ENCODE measurements around the gene LLGL2. TPM values are rescaled to one million over a fixed set of nuclear protein-coding genes. Genes with fewer than 3 reads are reported as not detected.

The LLGL2 gene
- total RNA-seq, 1 donor from 2014 or later, result 44.9 TPM

DNA sequence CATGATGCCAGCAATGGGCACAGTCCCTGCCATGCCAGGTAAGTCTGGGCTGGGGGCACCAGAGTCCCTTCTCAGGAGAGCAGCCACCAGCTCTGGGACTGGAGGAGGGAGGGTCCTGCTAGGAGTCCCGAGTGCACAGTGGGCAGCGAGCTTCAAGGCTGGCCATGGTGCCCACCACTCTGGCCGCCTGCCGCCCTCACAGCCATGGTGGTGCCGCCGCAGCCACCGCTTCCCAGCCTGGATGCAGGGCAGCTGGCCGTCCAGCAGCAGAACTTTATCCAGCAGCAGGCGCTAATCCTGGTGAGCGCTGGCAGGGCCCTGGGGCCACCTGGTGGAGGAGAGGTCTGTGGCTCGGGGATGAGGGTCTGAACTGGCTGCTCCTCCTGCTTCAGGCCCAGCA lies 89.8 kb downstream of the LLGL2 start:
- no peaks in the 10 kb centered on the region for H3K4me1 ChIP-seq
- no peaks in the 10 kb centered on the region for H3K9me3 ChIP-seq
- TF ChIP-seq, protein P1, sequence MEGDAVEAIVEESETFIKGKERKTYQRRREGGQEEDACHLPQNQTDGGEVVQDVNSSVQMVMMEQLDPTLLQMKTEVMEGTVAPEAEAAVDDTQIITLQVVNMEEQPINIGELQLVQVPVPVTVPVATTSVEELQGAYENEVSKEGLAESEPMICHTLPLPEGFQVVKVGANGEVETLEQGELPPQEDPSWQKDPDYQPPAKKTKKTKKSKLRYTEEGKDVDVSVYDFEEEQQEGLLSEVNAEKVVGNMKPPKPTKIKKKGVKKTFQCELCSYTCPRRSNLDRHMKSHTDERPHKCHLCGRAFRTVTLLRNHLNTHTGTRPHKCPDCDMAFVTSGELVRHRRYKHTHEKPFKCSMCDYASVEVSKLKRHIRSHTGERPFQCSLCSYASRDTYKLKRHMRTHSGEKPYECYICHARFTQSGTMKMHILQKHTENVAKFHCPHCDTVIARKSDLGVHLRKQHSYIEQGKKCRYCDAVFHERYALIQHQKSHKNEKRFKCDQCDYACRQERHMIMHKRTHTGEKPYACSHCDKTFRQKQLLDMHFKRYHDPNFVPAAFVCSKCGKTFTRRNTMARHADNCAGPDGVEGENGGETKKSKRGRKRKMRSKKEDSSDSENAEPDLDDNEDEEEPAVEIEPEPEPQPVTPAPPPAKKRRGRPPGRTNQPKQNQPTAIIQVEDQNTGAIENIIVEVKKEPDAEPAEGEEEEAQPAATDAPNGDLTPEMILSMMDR (IDR thresholded peaks at IDR 0.05), result no peak
- TF ChIP-seq POLR2A (IDR thresholded peaks at IDR 0.05) (no peak), POLR2AphosphoS5 (IDR thresholded peaks at IDR 0.05; ENCODE audit: insufficient read depth in 1 of 2, low read depth in 1 of 2) (no peak)
- no peak for DNase-seq (ENCODE audit: extremely low spot score in 2 of 2)
- intact Hi-C loops (cut with DNase I), result no loop called here
- H3K36me3 ChIP-seq, result peaks cover 0 to 59% of the 10 kb centered on the region in 2 donors
- H3K27ac ChIP-seq, result no peak overlapping the region
- H3K27me3 ChIP-seq, result no peaks in the 10 kb centered on the region
- no peak overlapping the region for H3K4me3 ChIP-seq

DNA sequence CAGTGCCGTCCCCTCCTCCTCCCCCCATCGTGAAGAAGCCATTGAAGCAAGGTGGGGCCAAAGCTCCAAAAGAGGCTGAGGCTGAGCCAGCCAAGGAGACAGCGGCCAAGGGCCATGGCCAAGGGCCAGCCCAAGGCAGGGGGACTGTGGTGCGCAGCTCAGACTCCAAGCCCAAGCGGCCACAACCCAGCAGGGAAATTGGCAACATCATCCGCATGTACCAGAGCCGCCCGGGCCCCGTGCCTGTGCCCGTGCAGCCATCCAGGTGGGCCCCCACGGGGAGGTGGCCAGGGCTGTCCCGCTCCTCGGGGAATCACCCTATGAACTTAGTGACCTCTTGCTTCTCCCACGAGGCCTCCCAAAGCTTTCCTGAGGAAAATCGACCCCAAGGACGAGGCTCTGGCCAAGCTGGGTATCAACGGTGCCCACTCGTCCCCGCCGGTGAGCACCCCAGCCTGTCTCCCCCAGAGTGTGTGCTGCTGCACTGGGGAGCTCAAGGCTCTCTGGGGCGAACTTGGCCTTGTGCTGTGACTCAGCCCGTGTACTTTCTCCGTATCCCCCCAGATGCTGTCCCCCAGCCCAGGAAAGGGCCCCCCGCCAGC lies 91.1 kb downstream of the LLGL2 start:
- DNase-seq (ENCODE audit: extremely low spot score in 2 of 2), result no peak
- H3K36me3 ChIP-seq, result peaks cover 0 to 63% of the 10 kb centered on the region in 2 donors
- H3K4me3 ChIP-seq, result no peak overlapping the region
- no peak overlapping the region for H3K27ac ChIP-seq
- H3K4me1 ChIP-seq, result no peaks in the 10 kb centered on the region
- H3K9me3 ChIP-seq, result no peaks in the 10 kb centered on the region
- intact Hi-C loops (cut with DNase I), result no loop called here
- no peaks in the 10 kb centered on the region for H3K27me3 ChIP-seq
- no peak for TF ChIP-seq POLR2AphosphoS5 (IDR thresholded peaks at IDR 0.05; ENCODE audit: insufficient read depth in 1 of 2, low read depth in 1 of 2)
- TF ChIP-seq, protein P1 (IDR thresholded peaks at IDR 0.05), result no peak
- TF ChIP-seq POLR2A (IDR thresholded peaks at IDR 0.05), result no peak

DNA sequence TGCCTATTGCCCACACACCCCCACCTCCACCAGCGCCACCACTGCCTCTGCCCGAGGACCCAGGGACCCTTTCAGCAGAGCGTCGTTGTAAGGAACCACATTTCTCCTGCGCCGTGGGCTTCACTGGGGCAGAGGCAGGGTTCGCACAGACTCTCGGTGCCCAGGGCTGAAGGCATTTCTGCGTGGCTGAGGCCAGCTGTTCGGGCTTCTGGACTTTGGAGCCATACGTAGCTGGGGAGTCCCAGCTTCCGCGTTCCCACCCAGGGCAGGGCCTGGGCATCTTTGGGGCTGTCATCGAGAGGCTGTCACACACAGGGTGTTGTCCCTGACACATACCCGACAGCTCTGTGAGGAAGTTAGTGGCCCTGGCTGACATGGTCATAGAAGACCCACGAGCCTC lies 91.7 kb downstream of the LLGL2 start:
- intact Hi-C loops (cut with DNase I), result no loop called here
- H3K4me3 ChIP-seq, result no peak overlapping the region
- H3K36me3 ChIP-seq, result peaks cover 0 to 63% of the 10 kb centered on the region in 2 donors
- DNase-seq (ENCODE audit: extremely low spot score in 2 of 2), result no peak
- H3K4me1 ChIP-seq, result no peaks in the 10 kb centered on the region
- no peaks in the 10 kb centered on the region for H3K27me3 ChIP-seq
- TF ChIP-seq POLR2AphosphoS5 (IDR thresholded peaks at IDR 0.05; ENCODE audit: insufficient read depth in 1 of 2, low read depth in 1 of 2), result no peak
- TF ChIP-seq, protein P1 (IDR thresholded peaks at IDR 0.05), result no peak
- no peak for TF ChIP-seq POLR2A (IDR thresholded peaks at IDR 0.05)
- H3K27ac ChIP-seq, result no peak overlapping the region
- H3K9me3 ChIP-seq, result no peaks in the 10 kb centered on the region

DNA sequence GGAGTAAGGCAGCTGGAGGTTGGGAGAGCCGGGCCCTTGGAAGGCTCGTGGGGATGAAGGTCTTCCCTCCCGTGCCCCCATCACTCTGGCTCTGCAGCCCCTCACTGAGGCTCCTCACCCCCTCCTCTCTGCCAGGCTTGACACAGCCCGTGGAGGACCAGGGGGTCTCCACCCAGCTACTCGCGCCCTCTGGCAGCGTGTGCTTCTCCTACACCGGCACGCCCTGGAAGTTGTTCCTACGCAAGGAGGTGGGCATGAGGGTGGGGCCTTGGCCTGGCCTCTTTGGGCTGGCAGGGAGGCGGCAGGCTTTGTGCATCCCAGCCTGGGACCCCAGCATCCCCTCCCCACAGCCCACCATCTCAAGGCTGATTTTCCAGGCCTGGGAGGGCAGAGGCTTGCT lies 92.2 kb downstream of the LLGL2 start:
- H3K36me3 ChIP-seq, result peaks cover 0 to 61% of the 10 kb centered on the region in 2 donors
- no peaks in the 10 kb centered on the region for H3K27me3 ChIP-seq
- no peak for TF ChIP-seq POLR2AphosphoS5 (IDR thresholded peaks at IDR 0.05; ENCODE audit: insufficient read depth in 1 of 2, low read depth in 1 of 2)
- TF ChIP-seq POLR2A (IDR thresholded peaks at IDR 0.05), result no peak
- TF ChIP-seq, protein P1 (IDR thresholded peaks at IDR 0.05), result no peak
- H3K27ac ChIP-seq, result no peak overlapping the region
- DNase-seq (ENCODE audit: extremely low spot score in 2 of 2), result no peak
- no peak overlapping the region for H3K4me3 ChIP-seq
- H3K9me3 ChIP-seq, result no peaks in the 10 kb centered on the region
- H3K4me1 ChIP-seq, result no peaks in the 10 kb centered on the region
- intact Hi-C loops (cut with DNase I), result no loop called here

All from vagina (tissue), 2 donors.